ENCODE results near the gene PKMYT1.

PKMYT1 gene

GRCh38 chr16:2979669-2980226, 498 bp downstream of the PKMYT1 start:
- Mint-ChIP-seq H3K9me3 (no peaks in the 10 kb centered on the region), H3K27ac (peak overlapping the region; percentile 81)
- ATAC-seq (ENCODE audit: low read depth), result no peak

GRCh38 chr16:2977440-2977839, 2.8 kb downstream of the PKMYT1 start:
- no peak for ATAC-seq (ENCODE audit: low read depth)
- Mint-ChIP-seq H3K27ac (no peak overlapping the region), H3K9me3 (no peaks in the 10 kb centered on the region), H3K4me3 (no peak overlapping the region), H3K36me3 (no peaks in the 10 kb centered on the region), H3K4me1 (peaks cover 4% of the 10 kb centered on the region), H3K27me3 (no peaks in the 10 kb centered on the region)
- DNase-seq (ENCODE audit: low spot score in 2 of 2), result no peak

More at GRCh38 chr16:2979669-2980226, 498 bp downstream of the PKMYT1 start:
- DNase-seq (ENCODE audit: low spot score in 2 of 2), result no peak
- Mint-ChIP-seq H3K4me3 (peak overlapping the region; percentile 83), H3K36me3 (no peaks in the 10 kb centered on the region), H3K27me3 (no peaks in the 10 kb centered on the region), H3K4me1 (peaks cover 8% of the 10 kb centered on the region)

- H3K27me3 Mint-ChIP-seq, result peaks cover 4% of the 10 kb centered on the region
- no peak overlapping the region for H3K27ac Mint-ChIP-seq
- ATAC-seq (ENCODE audit: low read depth) (no peak), DNase-seq (ENCODE audit: low spot score in 2 of 2) (no peak)
- H3K9me3 Mint-ChIP-seq, result no peaks in the 10 kb centered on the region
- no peaks in the 10 kb centered on the region for H3K36me3 Mint-ChIP-seq
- no peak overlapping the region for H3K4me3 Mint-ChIP-seq
- peaks cover under 1% of the 10 kb centered on the region for H3K4me1 Mint-ChIP-seq
These were observed 3.6 kb downstream of the PKMYT1 start for GRCh38 chr16:2976673-2977072.

GRCh38 chr16:2976201-2976600, 4.0 kb downstream of the PKMYT1 start:
- ATAC-seq (ENCODE audit: low read depth), result no peak

GRCh38 chr16:2975161-2975795, 5.0 kb downstream of the PKMYT1 start:
- H3K4me1 Mint-ChIP-seq, result peaks cover 5% of the 10 kb centered on the region
- H3K27ac Mint-ChIP-seq, result no peak overlapping the region
- no peak for ATAC-seq (ENCODE audit: low read depth)
- DNase-seq (ENCODE audit: low spot score in 2 of 2), result no peak
- peaks cover 10% of the 10 kb centered on the region for H3K27me3 Mint-ChIP-seq
- H3K9me3 Mint-ChIP-seq, result no peaks in the 10 kb centered on the region
- H3K36me3 Mint-ChIP-seq, result no peaks in the 10 kb centered on the region
- no peak overlapping the region for H3K4me3 Mint-ChIP-seq

More at GRCh38 chr16:2976201-2976600, 4.0 kb downstream of the PKMYT1 start:
- no peaks in the 10 kb centered on the region for H3K9me3 Mint-ChIP-seq
- no peak overlapping the region for H3K4me3 Mint-ChIP-seq
- H3K4me1 Mint-ChIP-seq, result peaks cover under 1% of the 10 kb centered on the region
- H3K27ac Mint-ChIP-seq, result no peak overlapping the region
- no peak for DNase-seq (ENCODE audit: low spot score in 2 of 2)
- H3K36me3 Mint-ChIP-seq, result no peaks in the 10 kb centered on the region
- peaks cover 5% of the 10 kb centered on the region for H3K27me3 Mint-ChIP-seq

- no peaks in the 10 kb centered on the region for H3K9me3 Mint-ChIP-seq
- H3K27ac Mint-ChIP-seq, result no peak overlapping the region
- no peak overlapping the region for H3K4me3 Mint-ChIP-seq
- peaks cover 5% of the 10 kb centered on the region for H3K4me1 Mint-ChIP-seq
- DNase-seq (ENCODE audit: low spot score in 2 of 2) (no peak), ATAC-seq (ENCODE audit: low read depth) (no peak)
- no peaks in the 10 kb centered on the region for H3K36me3 Mint-ChIP-seq
- peaks cover 10% of the 10 kb centered on the region for H3K27me3 Mint-ChIP-seq
These were observed 5.8 kb downstream of the PKMYT1 start for GRCh38 chr16:2974319-2975056.

GRCh38 chr16:2973605-2974318, 6.5 kb downstream of the PKMYT1 start:
- H3K9me3 Mint-ChIP-seq, result no peaks in the 10 kb centered on the region
- no peaks in the 10 kb centered on the region for H3K36me3 Mint-ChIP-seq
- H3K27ac Mint-ChIP-seq, result no peak overlapping the region
- H3K4me1 Mint-ChIP-seq, result peaks cover 5% of the 10 kb centered on the region
- no peak for DNase-seq (ENCODE audit: low spot score in 2 of 2)
- peaks cover 10% of the 10 kb centered on the region for H3K27me3 Mint-ChIP-seq
- no peak overlapping the region for H3K4me3 Mint-ChIP-seq
- ATAC-seq (ENCODE audit: low read depth), result no peak

GRCh38 chr16:2973093-2973492, 7.2 kb downstream of the PKMYT1 start:
- no peaks in the 10 kb centered on the region for H3K36me3 Mint-ChIP-seq
- no peak for DNase-seq (ENCODE audit: low spot score in 2 of 2)
- H3K4me3 Mint-ChIP-seq, result no peak overlapping the region
- no peak overlapping the region for H3K27ac Mint-ChIP-seq
- peaks cover 11% of the 10 kb centered on the region for H3K27me3 Mint-ChIP-seq
- H3K4me1 Mint-ChIP-seq, result peaks cover 10% of the 10 kb centered on the region
- H3K9me3 Mint-ChIP-seq, result no peaks in the 10 kb centered on the region
- no peak for ATAC-seq (ENCODE audit: low read depth)

- ATAC-seq (ENCODE audit: low read depth) (no peak), DNase-seq (ENCODE audit: low spot score in 2 of 2) (no peak)
- H3K4me3 Mint-ChIP-seq, result no peak overlapping the region
- peaks cover 12% of the 10 kb centered on the region for H3K4me1 Mint-ChIP-seq
- no peak overlapping the region for H3K27ac Mint-ChIP-seq
- H3K27me3 Mint-ChIP-seq, result peaks cover 11% of the 10 kb centered on the region
- no peaks in the 10 kb centered on the region for H3K36me3 Mint-ChIP-seq
- H3K9me3 Mint-ChIP-seq, result no peaks in the 10 kb centered on the region
These were observed 8.1 kb downstream of the PKMYT1 start for GRCh38 chr16:2971985-2972784.

- Mint-ChIP-seq H3K27me3 (peaks cover 11% of the 10 kb centered on the region), H3K4me3 (peak overlapping the region; percentile 39), H3K36me3 (no peaks in the 10 kb centered on the region), H3K4me1 (peaks cover 12% of the 10 kb centered on the region), H3K9me3 (no peaks in the 10 kb centered on the region), H3K27ac (no peak overlapping the region)
- ATAC-seq (ENCODE audit: low read depth) (no peak), DNase-seq (ENCODE audit: low spot score in 2 of 2) (no peak)
These were observed 8.9 kb downstream of the PKMYT1 start for GRCh38 chr16:2971134-2971984.

- DNase-seq (ENCODE audit: low spot score in 2 of 2) (no peak), ATAC-seq (ENCODE audit: low read depth) (no peak)
- no peak overlapping the region for H3K27ac Mint-ChIP-seq
- peaks cover 11% of the 10 kb centered on the region for H3K27me3 Mint-ChIP-seq
- peaks cover 13% of the 10 kb centered on the region for H3K4me1 Mint-ChIP-seq
- H3K36me3 Mint-ChIP-seq, result no peaks in the 10 kb centered on the region
- H3K4me3 Mint-ChIP-seq, result peak overlapping the region; percentile 39
- H3K9me3 Mint-ChIP-seq, result no peaks in the 10 kb centered on the region
These were observed 9.7 kb downstream of the PKMYT1 start for GRCh38 chr16:2970563-2970962.

- Mint-ChIP-seq H3K36me3 (no peaks in the 10 kb centered on the region), H3K27me3 (peaks cover 11% of the 10 kb centered on the region), H3K4me1 (peaks cover 18% of the 10 kb centered on the region), H3K4me3 (peak overlapping the region; percentile 61), H3K27ac (no peak overlapping the region), H3K9me3 (no peaks in the 10 kb centered on the region)
- ATAC-seq (ENCODE audit: low read depth), result peak; percentile 40
- DNase-seq (ENCODE audit: low spot score in 2 of 2), result peak in 1 of 2 donors; percentile 63
These were observed 10.4 kb downstream of the PKMYT1 start for GRCh38 chr16:2969545-2970521.
